ENCODE results near the gene BLMH. TPM values are rescaled to one million over a fixed set of nuclear protein-coding genes. Genes with fewer than 3 reads are reported as not detected.

The BLMH gene
- total and polyA plus RNA-seq, 9 of the 15 experiments (the other 6 are each of a cell fraction or from before 2014, with no cell fraction given), result 26.0 to 118 (median 67.3) TPM

DNA sequence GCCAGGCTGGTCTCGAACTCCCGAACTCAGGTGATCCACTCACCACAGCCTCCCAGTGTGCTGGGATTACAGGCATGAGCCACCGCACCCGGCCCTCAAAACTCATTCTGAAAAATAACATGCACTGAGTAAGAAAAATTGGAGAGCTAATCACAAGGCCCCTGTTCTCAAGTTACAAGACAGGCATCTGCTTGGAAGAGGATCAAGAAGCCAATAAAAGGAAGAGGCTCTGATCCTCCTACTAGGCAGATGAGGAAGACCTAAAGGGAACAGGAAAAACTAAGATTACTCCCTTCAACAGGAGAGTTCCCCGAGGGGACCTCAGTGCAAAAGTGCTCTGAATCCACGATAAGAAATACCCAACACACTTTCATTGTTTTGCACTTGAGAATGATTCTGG is 18.4 kb downstream of the BLMH start:
- BruUV-seq (replicated peaks), result no TSS peak
- intact Hi-C loops (cut with micrococcal nuclease), result loop anchor here (10.0 kb wide), 1 partner anchor 61 kb away; the partner anchor contains the start of gene TMIGD1

More for the DNA sequence above, 18.4 kb downstream of the BLMH start:
- H3K36me3 ChIP-seq (ENCODE audit: control insufficient read depth, insufficient read depth, low read length), result peaks cover 84% of the 10 kb centered on the region
- WGBS (ENCODE audit: insufficient coverage, low coverage, missing lambda C conversion rate), result 84% methylated on average over 6 of the region's 6 CpGs
- no peaks in the 10 kb centered on the region for H3K27me3 ChIP-seq (ENCODE audit: control insufficient read depth in 2 of 2, insufficient read depth in 2 of 2, low read length in 2 of 2)
- H3K9me3 ChIP-seq (replicated peaks; ENCODE audit: control insufficient read depth, insufficient read depth, low read depth, low read length), result no peaks in the 10 kb centered on the region
- ChIA-PET POLR2A (interaction anchor here (0.8 kb wide), 1 partner anchor 16 kb away, joined by 3 read pairs; no protein-coding TSS in a partner anchor), CTCF (ENCODE audit: low intra/inter-chr PET ratio) (no interaction called here)
- H3K4me3 ChIP-seq, result no peak overlapping the region
- ATAC-seq (no peak), DNase-seq (ENCODE audit: extremely low read depth in 1 of 4, low spot score in 3 of 4) (no peak), FAIRE-seq (no peak)
- H2AFZ ChIP-seq (ENCODE audit: low read depth, low read length), result no peak overlapping the region
- no peak overlapping the region for H3K9ac ChIP-seq (ENCODE audit: insufficient read depth in 1 of 2, low read depth in 2 of 2, low read length in 2 of 2)
- TF ChIP-seq NELFE (IDR thresholded peaks at IDR 0.05; ENCODE audit: insufficient read depth, insufficient read length), result no peak
- TF ChIP-seq ZZZ3 (IDR thresholded peaks at IDR 0.05), result no peak
- TF ChIP-seq RBM17 (IDR thresholded peaks at IDR 0.05; ENCODE audit: borderline replicate concordance, low read depth, low read length), result no peak
- no peak for TF ChIP-seq CHD4 (IDR thresholded peaks at IDR 0.05; ENCODE audit: insufficient read depth, insufficient replicate concordance, low read depth, low read length, poor library complexity, severe bottlenecking)
- TF ChIP-seq SRSF3 (IDR thresholded peaks at IDR 0.05; ENCODE audit: insufficient read depth, low read length), result no peak
- no peak for TF ChIP-seq TARDBP (IDR thresholded peaks at IDR 0.05)
- no peak for TF ChIP-seq MAFG (tag; conservative IDR thresholded peaks at IDR 0.05)
- no peak for TF ChIP-seq KAT7 (CRISPR knock-in tag; IDR thresholded peaks at IDR 0.05; ENCODE audit: borderline replicate concordance)
- TF ChIP-seq PHF20 (IDR thresholded peaks at IDR 0.05; ENCODE audit: partially characterized antibody), result no peak
- TF ChIP-seq, protein P1, sequence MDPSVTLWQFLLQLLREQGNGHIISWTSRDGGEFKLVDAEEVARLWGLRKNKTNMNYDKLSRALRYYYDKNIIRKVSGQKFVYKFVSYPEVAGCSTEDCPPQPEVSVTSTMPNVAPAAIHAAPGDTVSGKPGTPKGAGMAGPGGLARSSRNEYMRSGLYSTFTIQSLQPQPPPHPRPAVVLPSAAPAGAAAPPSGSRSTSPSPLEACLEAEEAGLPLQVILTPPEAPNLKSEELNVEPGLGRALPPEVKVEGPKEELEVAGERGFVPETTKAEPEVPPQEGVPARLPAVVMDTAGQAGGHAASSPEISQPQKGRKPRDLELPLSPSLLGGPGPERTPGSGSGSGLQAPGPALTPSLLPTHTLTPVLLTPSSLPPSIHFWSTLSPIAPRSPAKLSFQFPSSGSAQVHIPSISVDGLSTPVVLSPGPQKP (CRISPR knock-in tag; IDR thresholded peaks at IDR 0.05), result no peak
- H3K27ac ChIP-seq (ENCODE audit: extremely low read depth, low read depth, low read length), result no peak overlapping the region
- no peaks in the 10 kb centered on the region for H3K9me1 ChIP-seq (ENCODE audit: control insufficient read depth, insufficient read depth, low read length)
- no peaks in the 10 kb centered on the region for H3K4me1 ChIP-seq (replicated peaks in 1 of 2; ENCODE audit: control insufficient read depth in 2 of 2, insufficient read depth in 2 of 2, low read length in 2 of 2)
- H3K79me2 ChIP-seq (ENCODE audit: control insufficient read depth, insufficient read depth, low read length), result no peaks in the 10 kb centered on the region
- H4K20me1 ChIP-seq (replicated peaks; ENCODE audit: control insufficient read depth, insufficient read depth, low read length), result no peaks in the 10 kb centered on the region
- in situ Hi-C loops (cut with MboI), result loop anchor here (10.0 kb wide), 1 partner anchor 159 kb away; the partner anchor contains the start of gene NSRP1
- H3K4me2 ChIP-seq (ENCODE audit: insufficient read depth, low read length), result no peak overlapping the region

All from K562 (cell line).